Natural killer cell (primary cell): ENCODE data around the gene EDIL3. TPM values are rescaled to one million over a fixed set of nuclear protein-coding genes. Genes with fewer than 3 reads are reported as not detected.

Source experiments
- ATAC-seq, 3 donors: fragments of 150-1000 bp in 2 of 3; fragments of 200-7000 bp in 1 of 3; cut with Tn5 transposase; 1 replicate in 1 of 3; 2 replicates in 2 of 3; pipeline ENCODE4 v1.10.0; 2021; ENCODE audit warnings: mild to moderate bottlenecking in 2 of 3, moderate library complexity in 2 of 3
- DNase-seq, 2 donors: peaks; one replicate each; pipeline versions ENCODE4 v3.0.0 to v3.0.0-alpha.2; 2013 to 2021; ENCODE audit warnings: mixed read lengths in 1 of 2
- H3K27ac ChIP-seq: one replicate; pipeline ENCODE4 v1.5.1; 2013; ENCODE audit warnings: mild to moderate bottlenecking, low read length
- H3K27me3 ChIP-seq: one replicate; pipeline ENCODE4 v1.6.1; 2013; ENCODE audit warnings: low read length; ENCODE audit not compliant: control insufficient read depth, insufficient read depth
- H3K36me3 ChIP-seq: one replicate; pipeline ENCODE4 v1.6.1; 2013; ENCODE audit warnings: low read length; ENCODE audit not compliant: control insufficient read depth, insufficient read depth
- H3K4me1 ChIP-seq: one replicate; pipeline ENCODE4 v1.6.1; 2013; ENCODE audit warnings: low read length; ENCODE audit not compliant: control insufficient read depth, insufficient read depth
- H3K4me3 ChIP-seq: one replicate; pipeline ENCODE4 v1.5.1; 2013; ENCODE audit warnings: low read length
- H3K9me3 ChIP-seq: one replicate; pipeline ENCODE4 v1.6.1; 2013; ENCODE audit warnings: low read length; ENCODE audit not compliant: control insufficient read depth, insufficient read depth
- H3K27ac Mint-ChIP-seq, 2 donors: one replicate each; pipeline ENCODE4 v1.8.0; 2022; ENCODE audit warnings: mild to moderate bottlenecking in 2 of 2, mixed read lengths in 2 of 2, moderate library complexity in 1 of 2
- H3K27me3 Mint-ChIP-seq, 2 donors: one replicate each; pipeline ENCODE4 v1.8.0; 2022; ENCODE audit warnings: low read depth in 2 of 2, mixed read lengths in 2 of 2
- H3K36me3 Mint-ChIP-seq: one replicate; pipeline ENCODE4 v1.8.0; 2022; ENCODE audit warnings: mixed read lengths
- H3K4me1 Mint-ChIP-seq, 2 donors: one replicate each; pipeline ENCODE4 v1.8.0; 2022; ENCODE audit warnings: mixed read lengths in 2 of 2
- H3K4me3 Mint-ChIP-seq: one replicate; pipeline ENCODE4 v1.8.0; 2022; ENCODE audit warnings: mild to moderate bottlenecking, moderate library complexity, mixed read lengths
- H3K9me3 Mint-ChIP-seq, 2 donors: one replicate each; pipeline ENCODE4 v1.8.0; 2022; ENCODE audit warnings: mixed read lengths in 2 of 2
- WGBS: methylation state at CpG from one replicate; pipeline ENCODE4 v1.1.7; 2013; ENCODE audit warnings: missing lambda C conversion rate; ENCODE audit not compliant: insufficient coverage; 5-methylcytosine and 5-hydroxymethylcytosine counted together
- intact Hi-C: fragments of 100-400 bp; cut with micrococcal nuclease; formaldehyde crosslinking; loops from one replicate; pipeline ENCODE4 v1.14.2; 2022
- total RNA-seq, 4 donors: library from RNA; stranded (reverse); fragments of 120-200 nt in 1 of 4; gene quantifications; one replicate each; pipeline versions ENCODE4 v1.2.3 to v1.2.4, GENCODE V29; 2013 to 2022
- TF ChIP-seq, protein P1 (sequence below): fragments of 200-600 bp; IDR thresholded peaks from one replicate; pipeline ENCODE4 v1.8.0; 2022; ENCODE audit warnings: antibody characterized with exemption

EDIL3 gene
- total RNA-seq, 3 donors from 2014 or later (not counting 1 experiment from before 2014, with no cell fraction given): not detected

DNA sequence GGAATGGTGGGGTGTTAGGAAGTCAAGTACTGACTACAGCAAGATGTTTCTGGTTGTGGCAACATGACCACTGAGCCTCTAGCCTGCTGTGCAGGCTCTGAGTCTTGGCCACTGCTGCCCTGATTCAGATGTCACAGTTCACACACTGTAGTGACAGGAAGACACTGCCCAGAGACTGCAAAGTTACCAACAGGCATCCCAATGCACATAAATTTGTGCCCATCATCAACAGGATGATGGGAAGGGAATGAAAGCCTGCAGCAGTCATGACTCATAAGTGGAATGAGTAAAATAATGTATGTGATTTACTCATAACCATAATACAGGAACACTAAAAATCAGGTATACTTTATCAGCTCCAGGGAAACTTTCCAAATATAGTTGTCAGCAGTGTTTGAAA is 412.4 kb downstream of the EDIL3 start:
- H3K27ac ChIP-seq: no peak overlapping the region
- TF ChIP-seq, protein P1, sequence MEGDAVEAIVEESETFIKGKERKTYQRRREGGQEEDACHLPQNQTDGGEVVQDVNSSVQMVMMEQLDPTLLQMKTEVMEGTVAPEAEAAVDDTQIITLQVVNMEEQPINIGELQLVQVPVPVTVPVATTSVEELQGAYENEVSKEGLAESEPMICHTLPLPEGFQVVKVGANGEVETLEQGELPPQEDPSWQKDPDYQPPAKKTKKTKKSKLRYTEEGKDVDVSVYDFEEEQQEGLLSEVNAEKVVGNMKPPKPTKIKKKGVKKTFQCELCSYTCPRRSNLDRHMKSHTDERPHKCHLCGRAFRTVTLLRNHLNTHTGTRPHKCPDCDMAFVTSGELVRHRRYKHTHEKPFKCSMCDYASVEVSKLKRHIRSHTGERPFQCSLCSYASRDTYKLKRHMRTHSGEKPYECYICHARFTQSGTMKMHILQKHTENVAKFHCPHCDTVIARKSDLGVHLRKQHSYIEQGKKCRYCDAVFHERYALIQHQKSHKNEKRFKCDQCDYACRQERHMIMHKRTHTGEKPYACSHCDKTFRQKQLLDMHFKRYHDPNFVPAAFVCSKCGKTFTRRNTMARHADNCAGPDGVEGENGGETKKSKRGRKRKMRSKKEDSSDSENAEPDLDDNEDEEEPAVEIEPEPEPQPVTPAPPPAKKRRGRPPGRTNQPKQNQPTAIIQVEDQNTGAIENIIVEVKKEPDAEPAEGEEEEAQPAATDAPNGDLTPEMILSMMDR: no peak
- peaks cover 2% of the 10 kb centered on the region in 2 donors for H3K9me3 Mint-ChIP-seq
- no peaks in the 10 kb centered on the region for H3K4me1 Mint-ChIP-seq
- H3K4me1 ChIP-seq: no peaks in the 10 kb centered on the region
- intact Hi-C loops: no loop called here
- no peaks in the 10 kb centered on the region for H3K9me3 ChIP-seq
- no peak overlapping the region for H3K4me3 ChIP-seq
- H3K36me3 Mint-ChIP-seq: no peaks in the 10 kb centered on the region
- no peak overlapping the region for H3K27ac Mint-ChIP-seq
- ATAC-seq (no peak), DNase-seq (no peak)
- no peaks in the 10 kb centered on the region for H3K36me3 ChIP-seq
- no peak overlapping the region for H3K4me3 Mint-ChIP-seq
- H3K27me3 Mint-ChIP-seq: no peaks in the 10 kb centered on the region
- H3K27me3 ChIP-seq: no peaks in the 10 kb centered on the region

DNA sequence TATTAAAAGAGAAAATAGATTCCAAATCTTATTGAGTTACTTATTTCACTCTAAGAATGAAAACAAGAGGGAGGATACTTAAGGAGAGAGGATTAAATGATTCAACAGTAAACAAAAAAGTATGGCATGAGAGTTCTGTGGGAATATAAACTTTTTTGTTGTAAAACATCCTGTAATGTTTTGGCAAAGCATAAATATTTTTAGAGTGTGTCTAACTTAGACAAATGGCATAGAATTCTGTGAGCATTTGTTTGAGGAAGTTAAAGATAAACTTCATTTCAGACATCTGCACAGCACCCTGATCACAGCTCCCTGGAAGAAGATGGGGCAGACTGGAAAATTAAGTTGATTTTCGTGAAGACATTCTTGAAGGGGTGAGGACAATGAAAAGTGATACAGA is 417.3 kb downstream of the EDIL3 start:
- Histone ChIP-seq H3K27me3 (no peaks in the 10 kb centered on the region), H3K9me3 (peaks cover 4% of the 10 kb centered on the region), H3K36me3 (no peaks in the 10 kb centered on the region), H3K4me3 (no peak overlapping the region), H3K4me1 (no peaks in the 10 kb centered on the region), H3K27ac (no peak overlapping the region)
- Mint-ChIP-seq H3K4me3 (no peak overlapping the region), H3K36me3 (no peaks in the 10 kb centered on the region), H3K9me3 (peaks cover 3 to 5% of the 10 kb centered on the region in 2 donors), H3K4me1 (no peaks in the 10 kb centered on the region), H3K27ac (no peak overlapping the region), H3K27me3 (no peaks in the 10 kb centered on the region)
- intact Hi-C loops: no loop called here
- DNase-seq (no peak), ATAC-seq (no peak)
- TF ChIP-seq, protein P1: no peak
- 27% methylated on average over 1 of the region's 1 CpG for WGBS

DNA sequence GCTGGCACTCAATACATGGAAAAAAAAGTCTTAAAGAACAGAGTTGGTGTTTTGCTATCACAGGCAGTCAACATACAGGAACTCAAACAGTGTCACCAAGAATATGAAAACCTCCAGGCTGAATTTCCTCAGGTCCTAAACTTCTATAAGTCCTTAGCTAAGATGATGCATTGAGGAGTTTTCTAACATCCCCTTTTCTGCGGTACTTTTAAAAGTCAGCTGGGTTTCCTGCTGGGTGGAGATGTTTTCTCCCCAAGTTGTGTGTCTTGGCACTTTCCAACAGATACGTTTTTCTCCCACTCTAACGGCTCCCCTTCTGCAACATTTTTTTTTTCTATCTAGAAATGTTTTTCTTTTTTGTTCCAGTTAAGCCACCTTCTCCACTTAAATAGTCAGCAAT is 419.2 kb downstream of the EDIL3 start:
- WGBS: 14% methylated on average over 2 of the region's 3 CpGs
- no peaks in the 10 kb centered on the region for H3K27me3 ChIP-seq

DNA sequence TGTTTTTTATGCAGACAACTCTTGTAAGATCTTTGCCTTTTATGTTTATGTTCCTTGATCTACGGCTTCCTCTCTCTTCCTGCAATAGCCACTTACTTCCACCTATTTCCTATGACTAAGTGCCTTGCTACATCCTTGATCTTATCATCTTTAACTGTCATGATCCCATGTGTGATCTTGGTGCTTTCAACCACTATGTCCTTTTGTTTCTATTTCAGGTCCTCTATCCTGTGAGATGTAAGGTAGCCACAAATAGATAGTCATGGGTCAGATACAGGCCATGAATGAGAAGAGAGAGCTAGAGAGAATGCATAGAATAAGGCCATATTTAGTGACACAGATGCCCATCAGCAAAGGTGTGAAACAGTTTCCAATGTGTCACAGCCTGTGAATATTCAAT is 420.4 kb downstream of the EDIL3 start:
- H3K9me3 Mint-ChIP-seq: peaks cover 3 to 4% of the 10 kb centered on the region in 2 donors
- WGBS: 29% methylated on average over 1 of the region's 1 CpG
- no peaks in the 10 kb centered on the region for H3K36me3 ChIP-seq
- no peak overlapping the region for H3K4me3 ChIP-seq
- no peaks in the 10 kb centered on the region for H3K4me1 Mint-ChIP-seq
- H3K9me3 ChIP-seq: peaks cover 4% of the 10 kb centered on the region
- intact Hi-C loops: no loop called here
- ATAC-seq (no peak), DNase-seq (no peak)
- no peak overlapping the region for H3K27ac Mint-ChIP-seq
- no peak overlapping the region for H3K27ac ChIP-seq
- no peaks in the 10 kb centered on the region for H3K36me3 Mint-ChIP-seq
- no peak overlapping the region for H3K4me3 Mint-ChIP-seq
- H3K27me3 Mint-ChIP-seq: no peaks in the 10 kb centered on the region
- no peaks in the 10 kb centered on the region for H3K4me1 ChIP-seq
- no peaks in the 10 kb centered on the region for H3K27me3 ChIP-seq
- TF ChIP-seq, protein P1: no peak

More for the DNA sequence above, 419.2 kb downstream of the EDIL3 start:
- DNase-seq (no peak), ATAC-seq (no peak)
- Histone ChIP-seq H3K4me3 (no peak overlapping the region), H3K36me3 (no peaks in the 10 kb centered on the region), H3K27ac (no peak overlapping the region), H3K4me1 (no peaks in the 10 kb centered on the region), H3K9me3 (peaks cover 4% of the 10 kb centered on the region)
- intact Hi-C loops: no loop called here
- Mint-ChIP-seq H3K9me3 (peaks cover 3 to 6% of the 10 kb centered on the region in 2 donors), H3K4me3 (no peak overlapping the region), H3K27ac (no peak overlapping the region), H3K27me3 (no peaks in the 10 kb centered on the region), H3K36me3 (no peaks in the 10 kb centered on the region), H3K4me1 (no peaks in the 10 kb centered on the region)
- TF ChIP-seq, protein P1: no peak
